Activated T-helper 1 cell treated with anti-CD3 and anti-CD28 coated beads, Interleukin-2, amount 50 U/mL, for 16 hours (primary cell): ENCODE data around the gene PDE4A.
"Not testable (repeated sequence)": the region's sequence is repeated elsewhere in the genome, so short reads cannot be mapped to it uniquely, and the experiment has no call there.

Experiments
- DNase-seq, 2 donors: peaks; one replicate each; pipeline ENCODE4 v3.0.0-alpha.2; 2020; ENCODE audit warnings: low read depth in 1 of 2, low spot score in 1 of 2

Gene PDE4A

GRCh38 chr19:10403137-10404021 lies 17.0 kb upstream of the PDE4A start, which contains the start of gene CDC37:
Gene CDC37, minus strand, starts transcription at chr19:10403542. Its CDS starts 63 bp downstream, at chr19:10403479.
- DNase-seq = peak; percentile 96 to 98

- DNase-seq = no peak
Observed at GRCh38 chr19:10404888-10405820, 15.2 kb upstream of the PDE4A start.

GRCh38 chr19:10406191-10406590 lies 14.1 kb upstream of the PDE4A start:
- DNase-seq = no peak

GRCh38 chr19:10407096-10407495 lies 13.2 kb upstream of the PDE4A start:
- DNase-seq = no peak

- no peak for DNase-seq
Observed at GRCh38 chr19:10408511-10409283, 11.6 kb upstream of the PDE4A start.

GRCh38 chr19:10411224-10411623 lies 9.1 kb upstream of the PDE4A start:
- DNase-seq = not testable (repeated sequence)

GRCh38 chr19:10412257-10412977 lies 7.9 kb upstream of the PDE4A start:
- no peak for DNase-seq

- no peak for DNase-seq
Observed at GRCh38 chr19:10416083-10416379, 4.3 kb upstream of the PDE4A start.

GRCh38 chr19:10416380-10417257 lies 3.7 kb upstream of the PDE4A start:
- DNase-seq = peak; percentile 78 to 92

GRCh38 chr19:10417541-10418234 lies 2.6 kb upstream of the PDE4A start:
- no peak for DNase-seq

- DNase-seq = no peak
Observed at GRCh38 chr19:10418235-10418484, 2.2 kb upstream of the PDE4A start.

GRCh38 chr19:10418485-10419199 lies 1.7 kb upstream of the PDE4A start:
- DNase-seq = no peak

- no peak for DNase-seq
Observed at GRCh38 chr19:10419200-10419645, 1.1 kb upstream of the PDE4A start.

- no peak for DNase-seq
Observed at GRCh38 chr19:10419646-10420443, 493 bp upstream of the PDE4A start.

- DNase-seq = no peak
Observed at GRCh38 chr19:10421240-10422045, 1.1 kb downstream of the PDE4A start.

- no peak for DNase-seq
Observed at GRCh38 chr19:10422046-10422461, 1.7 kb downstream of the PDE4A start.

GRCh38 chr19:10422846-10423245 lies 2.5 kb downstream of the PDE4A start:
- DNase-seq = no peak
